ENCODE data around the gene VAT1L.

VAT1L gene

DNA sequence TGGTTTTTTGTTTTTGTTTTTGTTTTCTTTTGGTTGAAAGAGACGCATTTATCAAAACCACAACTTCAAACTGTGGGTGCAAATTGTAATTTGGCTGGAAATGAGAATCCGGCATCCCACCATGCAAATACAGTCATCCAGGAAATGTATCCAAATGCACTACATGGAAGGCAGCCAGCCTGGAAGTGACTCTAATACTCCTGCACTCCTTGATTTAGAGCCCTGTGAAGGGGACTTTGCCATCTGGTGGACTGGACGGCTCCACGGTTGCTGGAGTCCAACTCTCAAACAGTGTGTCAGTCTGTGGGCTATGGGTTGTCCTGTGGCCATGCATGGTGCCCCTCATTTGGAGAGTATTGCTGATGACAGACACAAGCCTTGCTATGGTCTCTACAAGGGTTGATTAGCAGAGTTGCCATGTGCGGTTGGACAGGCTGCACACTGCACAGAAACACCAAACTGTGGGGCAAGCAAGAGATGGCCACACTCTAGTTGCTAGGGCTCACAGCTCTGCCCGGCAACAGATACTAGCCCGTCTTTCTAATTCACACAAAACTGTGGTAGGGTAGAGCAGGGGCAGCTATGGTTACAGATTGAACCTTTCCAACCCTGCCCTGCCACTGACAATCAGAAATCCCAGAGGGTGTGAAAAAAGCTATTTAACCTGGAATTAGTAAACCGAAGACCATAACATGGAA is 62.4 kb downstream of the VAT1L start:
- H3K4me3 ChIP-seq (ENCODE audit: extremely low read depth, insufficient read depth, low read length, poor library complexity, severe bottlenecking): no peak overlapping the region
- no peak overlapping the region for H3K27ac ChIP-seq (ENCODE audit: low read depth, low read length, severe bottlenecking)
- H3K4me1 ChIP-seq (ENCODE audit: control insufficient read depth, insufficient read depth, low read length, poor library complexity, severe bottlenecking): peaks cover 3% of the 10 kb centered on the region
- H3K9me3 ChIP-seq (ENCODE audit: control insufficient read depth, low read length): no peaks in the 10 kb centered on the region
- 87 to 94% methylated on average over 4 to 8 of the region's 8 CpGs for WGBS, 2 experiments (ENCODE audit: insufficient coverage in 2 of 2)
- peaks cover 4% of the 10 kb centered on the region for H3K36me3 ChIP-seq (ENCODE audit: control insufficient read depth, insufficient read depth, low read length)

DNA sequence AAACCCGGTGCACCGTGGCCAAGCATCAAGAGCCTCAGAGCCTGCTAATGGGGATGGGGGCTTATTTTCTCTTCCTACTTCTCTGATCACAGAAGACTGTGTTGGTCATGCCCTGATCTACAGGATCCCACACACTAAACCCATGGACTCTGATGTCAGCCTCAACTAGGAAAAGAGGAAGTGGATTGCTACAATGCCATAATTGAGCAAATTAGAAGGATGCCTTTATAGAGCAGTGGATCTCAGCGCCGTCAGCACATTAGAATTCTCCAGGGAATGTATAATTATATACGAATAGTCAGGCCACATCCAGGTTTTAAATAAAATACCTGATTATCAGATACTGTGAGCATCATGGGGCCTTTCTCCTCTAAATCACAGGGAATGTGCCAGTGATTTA is 64.8 kb downstream of the VAT1L start:
- Histone ChIP-seq H3K4me3 (ENCODE audit: extremely low read depth, insufficient read depth, low read length, poor library complexity, severe bottlenecking) (no peak overlapping the region), H3K36me3 (ENCODE audit: control insufficient read depth, insufficient read depth, low read length) (no peaks in the 10 kb centered on the region), H3K4me1 (ENCODE audit: control insufficient read depth, insufficient read depth, low read length, poor library complexity, severe bottlenecking) (no peaks in the 10 kb centered on the region), H3K27ac (ENCODE audit: low read depth, low read length, severe bottlenecking) (no peak overlapping the region), H3K9me3 (ENCODE audit: control insufficient read depth, low read length) (no peaks in the 10 kb centered on the region)
- 100% methylated on average over 4 of the region's 5 CpGs; no CpG with 5 or more reads in 1 of the 2 experiments for WGBS, 2 experiments (ENCODE audit: insufficient coverage in 2 of 2)

DNA sequence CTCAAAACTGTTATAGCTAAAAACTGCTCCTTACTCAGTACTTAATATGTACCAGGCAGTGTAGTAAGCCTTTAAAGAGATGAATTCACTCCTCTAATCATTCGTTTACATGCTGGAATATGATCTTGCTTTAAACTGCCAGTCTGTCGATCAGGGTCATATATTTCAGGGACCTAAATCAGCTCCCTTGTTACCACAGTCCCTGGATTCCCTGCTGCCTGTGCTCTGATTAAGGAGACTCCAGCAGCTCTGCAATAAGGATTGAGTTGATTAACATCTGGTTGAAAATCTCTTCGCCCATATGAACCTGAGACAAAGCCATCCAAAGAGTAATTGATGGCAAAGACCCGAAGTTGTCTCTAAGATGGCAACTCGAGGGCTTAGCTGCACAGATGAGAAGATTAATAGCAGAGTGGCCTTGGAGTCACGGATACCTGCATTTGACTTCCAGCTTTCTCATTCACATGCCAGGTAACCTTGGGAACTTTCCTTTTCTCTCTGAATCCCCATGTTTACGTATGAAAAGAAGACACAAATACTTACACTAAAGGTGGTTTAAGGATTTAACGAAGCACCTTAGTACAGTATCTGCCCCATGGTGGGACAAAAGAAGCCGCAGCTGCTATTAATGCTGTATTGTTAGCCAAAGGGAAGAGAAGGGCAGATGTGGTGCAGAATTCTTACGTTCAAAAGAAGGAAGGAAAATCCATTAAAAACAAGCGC is 68.2 kb downstream of the VAT1L start:
- H3K9me3 ChIP-seq (ENCODE audit: control insufficient read depth, low read length): no peaks in the 10 kb centered on the region
- H3K36me3 ChIP-seq (ENCODE audit: control insufficient read depth, insufficient read depth, low read length): no peaks in the 10 kb centered on the region
- no peaks in the 10 kb centered on the region for H3K4me1 ChIP-seq (ENCODE audit: control insufficient read depth, insufficient read depth, low read length, poor library complexity, severe bottlenecking)
- 72 to 73% methylated on average over 9 to 10 of the region's 11 CpGs for WGBS, 2 experiments (ENCODE audit: insufficient coverage in 2 of 2)
- H3K27ac ChIP-seq (ENCODE audit: low read depth, low read length, severe bottlenecking): no peak overlapping the region
- no peak overlapping the region for H3K4me3 ChIP-seq (ENCODE audit: extremely low read depth, insufficient read depth, low read length, poor library complexity, severe bottlenecking)

DNA sequence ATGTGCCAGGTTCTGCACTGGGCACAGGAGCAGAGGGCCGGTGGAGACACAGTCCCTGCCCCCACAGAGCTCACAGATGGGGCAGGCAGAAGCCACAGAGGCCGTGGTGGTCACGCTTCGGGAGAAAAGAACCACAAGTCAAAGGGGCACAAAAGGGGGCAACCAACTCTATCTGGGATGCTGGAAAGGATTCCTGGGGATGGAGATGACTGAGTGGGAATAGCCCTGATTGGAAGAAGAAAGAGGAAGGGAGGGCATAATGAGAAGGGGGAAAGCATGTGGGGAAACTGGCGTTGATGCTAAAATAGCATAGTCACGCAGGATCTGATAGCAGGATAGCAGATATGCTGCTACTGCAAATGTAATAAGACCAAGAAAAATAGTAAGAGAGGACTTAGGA is 69.7 kb downstream of the VAT1L start:
- no peak overlapping the region for H3K27ac ChIP-seq (ENCODE audit: low read depth, low read length, severe bottlenecking)
- 78 to 91% methylated on average over 6 of the region's 6 CpGs for WGBS, 2 experiments (ENCODE audit: insufficient coverage in 2 of 2)
- H3K36me3 ChIP-seq (ENCODE audit: control insufficient read depth, insufficient read depth, low read length): no peaks in the 10 kb centered on the region
- no peaks in the 10 kb centered on the region for H3K9me3 ChIP-seq (ENCODE audit: control insufficient read depth, low read length)
- no peak overlapping the region for H3K4me3 ChIP-seq (ENCODE audit: extremely low read depth, insufficient read depth, low read length, poor library complexity, severe bottlenecking)
- H3K4me1 ChIP-seq (ENCODE audit: control insufficient read depth, insufficient read depth, low read length, poor library complexity, severe bottlenecking): no peaks in the 10 kb centered on the region

DNA sequence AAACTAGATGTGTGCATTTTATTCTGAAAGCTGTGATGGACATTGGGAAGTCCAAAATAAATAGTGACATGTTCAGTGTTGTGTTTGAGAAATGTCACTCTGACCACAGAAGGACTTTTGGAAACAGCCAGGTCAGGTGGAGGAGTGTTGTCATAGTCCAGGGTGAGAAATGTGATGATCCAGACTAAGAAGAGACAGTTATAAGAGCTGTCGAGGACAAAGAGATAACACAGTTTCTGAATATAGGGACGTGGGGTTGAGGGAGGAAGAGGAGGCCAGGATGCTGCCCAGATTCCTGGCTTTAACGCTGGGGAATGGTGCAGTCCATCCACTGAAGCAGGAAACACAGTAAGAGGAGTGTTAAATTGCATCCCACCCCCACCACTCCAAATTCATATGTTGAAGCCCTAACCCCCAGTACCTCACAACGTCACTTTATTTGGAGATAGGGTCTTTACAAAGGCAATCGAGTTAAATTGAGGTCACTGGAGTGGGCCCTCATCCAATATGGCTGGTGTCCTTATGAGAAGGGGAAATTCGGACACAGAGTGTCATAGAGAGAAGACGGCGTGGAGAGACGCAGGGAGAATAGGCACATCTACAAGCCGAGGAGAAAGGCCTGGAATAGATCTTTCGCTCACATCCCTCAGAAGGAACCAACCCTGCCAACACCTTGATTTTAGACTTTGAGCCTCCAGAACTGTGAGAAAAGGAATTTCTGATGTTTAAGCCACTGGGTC is 71.3 kb downstream of the VAT1L start:
- Histone ChIP-seq H3K4me3 (ENCODE audit: extremely low read depth, insufficient read depth, low read length, poor library complexity, severe bottlenecking) (no peak overlapping the region), H3K27ac (ENCODE audit: low read depth, low read length, severe bottlenecking) (no peak overlapping the region), H3K9me3 (ENCODE audit: control insufficient read depth, low read length) (no peaks in the 10 kb centered on the region), H3K4me1 (ENCODE audit: control insufficient read depth, insufficient read depth, low read length, poor library complexity, severe bottlenecking) (no peaks in the 10 kb centered on the region), H3K36me3 (ENCODE audit: control insufficient read depth, insufficient read depth, low read length) (no peaks in the 10 kb centered on the region)
- 93 to 96% methylated on average over 6 to 7 of the region's 11 CpGs for WGBS, 2 experiments (ENCODE audit: insufficient coverage in 2 of 2)

DNA sequence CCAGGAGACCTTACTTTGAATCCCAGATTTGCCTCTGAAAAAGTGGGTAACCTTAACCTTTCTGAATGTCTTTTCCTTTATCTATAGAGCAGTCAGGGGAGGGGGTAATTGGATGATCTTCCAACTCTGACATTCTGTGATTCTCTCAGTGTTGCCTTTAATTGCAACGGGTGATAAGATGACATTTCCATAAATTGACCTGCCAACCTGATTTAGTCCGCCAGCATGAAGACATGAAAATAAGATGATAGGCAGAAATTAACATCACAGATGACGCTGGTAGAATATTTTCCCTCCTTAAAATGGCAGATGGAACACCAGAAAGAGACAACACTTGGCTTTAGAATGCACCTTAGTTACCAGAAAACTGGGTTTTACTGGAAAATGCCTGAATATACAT is 72.6 kb downstream of the VAT1L start:
- Histone ChIP-seq H3K4me3 (ENCODE audit: extremely low read depth, insufficient read depth, low read length, poor library complexity, severe bottlenecking) (no peak overlapping the region), H3K36me3 (ENCODE audit: control insufficient read depth, insufficient read depth, low read length) (no peaks in the 10 kb centered on the region), H3K27ac (ENCODE audit: low read depth, low read length, severe bottlenecking) (no peak overlapping the region), H3K9me3 (ENCODE audit: control insufficient read depth, low read length) (no peaks in the 10 kb centered on the region), H3K4me1 (ENCODE audit: control insufficient read depth, insufficient read depth, low read length, poor library complexity, severe bottlenecking) (no peaks in the 10 kb centered on the region)
- WGBS, 2 experiments (ENCODE audit: insufficient coverage in 2 of 2): 92 to 93% methylated on average over 2 to 3 of the region's 3 CpGs

DNA sequence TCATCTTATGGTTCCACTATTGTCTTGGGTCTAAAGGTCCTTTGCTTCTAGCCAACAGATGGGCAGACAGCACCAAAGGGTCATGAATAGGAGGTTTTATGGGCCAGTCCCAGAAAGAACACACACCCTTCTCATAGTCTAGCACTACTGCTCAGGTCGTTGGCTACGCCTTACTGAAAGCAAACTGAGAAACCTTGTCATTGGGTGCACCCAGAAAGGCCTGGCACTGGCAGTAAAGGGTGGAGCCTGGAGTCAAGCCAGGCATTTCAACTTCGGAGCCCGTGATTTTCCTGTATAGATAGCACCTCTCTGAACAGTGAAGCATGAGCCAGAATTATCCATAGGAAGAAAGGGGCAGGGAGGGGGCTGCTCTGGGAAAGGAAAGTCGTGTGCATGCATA is 74.9 kb downstream of the VAT1L start:
- Histone ChIP-seq H3K9me3 (ENCODE audit: control insufficient read depth, low read length) (no peaks in the 10 kb centered on the region), H3K4me3 (ENCODE audit: extremely low read depth, insufficient read depth, low read length, poor library complexity, severe bottlenecking) (no peak overlapping the region), H3K4me1 (ENCODE audit: control insufficient read depth, insufficient read depth, low read length, poor library complexity, severe bottlenecking) (no peaks in the 10 kb centered on the region), H3K36me3 (ENCODE audit: control insufficient read depth, insufficient read depth, low read length) (no peaks in the 10 kb centered on the region), H3K27ac (ENCODE audit: low read depth, low read length, severe bottlenecking) (no peak overlapping the region)
- WGBS, 2 experiments (ENCODE audit: insufficient coverage in 2 of 2): 83 to 93% methylated on average over 5 of the region's 5 CpGs

DNA sequence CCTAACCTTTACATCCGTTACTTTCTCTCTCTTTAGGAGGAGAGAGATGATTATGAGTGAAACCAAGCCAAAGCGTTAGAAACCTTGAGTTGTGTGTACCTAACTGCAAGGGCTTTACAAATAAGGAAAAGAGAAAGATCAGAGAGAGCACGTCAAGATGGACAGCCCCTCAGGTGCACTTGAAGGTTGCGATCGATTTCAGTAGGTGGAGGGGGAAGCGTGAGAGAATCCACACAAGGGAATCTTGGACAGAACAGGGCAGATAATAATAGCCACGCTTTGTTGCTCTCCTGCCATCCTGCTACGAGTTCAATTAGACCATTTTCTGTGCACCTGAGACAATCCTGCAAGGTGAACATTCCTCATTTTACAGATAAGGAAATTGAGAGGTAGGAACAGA is 78.4 kb downstream of the VAT1L start:
- H3K4me1 ChIP-seq (ENCODE audit: control insufficient read depth, insufficient read depth, low read length, poor library complexity, severe bottlenecking): peaks cover 4% of the 10 kb centered on the region
- H3K36me3 ChIP-seq (ENCODE audit: control insufficient read depth, insufficient read depth, low read length): no peaks in the 10 kb centered on the region
- H3K9me3 ChIP-seq (ENCODE audit: control insufficient read depth, low read length): no peaks in the 10 kb centered on the region
- WGBS, 2 experiments (ENCODE audit: insufficient coverage in 2 of 2): 94 to 95% methylated on average over 6 of the region's 8 CpGs
- H3K4me3 ChIP-seq (ENCODE audit: extremely low read depth, insufficient read depth, low read length, poor library complexity, severe bottlenecking): no peak overlapping the region
- H3K27ac ChIP-seq (ENCODE audit: low read depth, low read length, severe bottlenecking): no peak overlapping the region

DNA sequence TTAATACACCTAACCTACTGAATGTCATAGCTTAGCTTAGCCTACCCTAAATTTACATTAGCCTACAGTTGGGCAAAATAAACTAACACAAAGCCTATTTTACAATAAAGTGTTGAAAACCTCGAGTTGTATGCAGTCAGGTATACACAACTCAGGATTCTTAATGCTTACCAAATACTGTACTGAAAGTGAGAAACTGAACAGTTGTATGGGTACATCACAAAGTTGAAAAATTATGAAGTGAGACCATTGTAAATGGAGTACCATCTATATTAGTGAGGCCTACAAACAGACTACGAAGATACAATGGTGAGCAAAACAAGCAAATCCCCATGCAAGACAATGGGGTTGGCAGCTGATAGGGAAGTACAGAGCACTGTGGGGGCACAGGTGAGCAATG is 79.7 kb downstream of the VAT1L start:
- Histone ChIP-seq H3K9me3 (ENCODE audit: control insufficient read depth, low read length) (no peaks in the 10 kb centered on the region), H3K4me3 (ENCODE audit: extremely low read depth, insufficient read depth, low read length, poor library complexity, severe bottlenecking) (no peak overlapping the region), H3K4me1 (ENCODE audit: control insufficient read depth, insufficient read depth, low read length, poor library complexity, severe bottlenecking) (peaks cover 4% of the 10 kb centered on the region), H3K27ac (ENCODE audit: low read depth, low read length, severe bottlenecking) (no peak overlapping the region), H3K36me3 (ENCODE audit: control insufficient read depth, insufficient read depth, low read length) (no peaks in the 10 kb centered on the region)
- WGBS, 2 experiments (ENCODE audit: insufficient coverage in 2 of 2): no CpG with 5 or more reads among the region's 2 CpGs

DNA sequence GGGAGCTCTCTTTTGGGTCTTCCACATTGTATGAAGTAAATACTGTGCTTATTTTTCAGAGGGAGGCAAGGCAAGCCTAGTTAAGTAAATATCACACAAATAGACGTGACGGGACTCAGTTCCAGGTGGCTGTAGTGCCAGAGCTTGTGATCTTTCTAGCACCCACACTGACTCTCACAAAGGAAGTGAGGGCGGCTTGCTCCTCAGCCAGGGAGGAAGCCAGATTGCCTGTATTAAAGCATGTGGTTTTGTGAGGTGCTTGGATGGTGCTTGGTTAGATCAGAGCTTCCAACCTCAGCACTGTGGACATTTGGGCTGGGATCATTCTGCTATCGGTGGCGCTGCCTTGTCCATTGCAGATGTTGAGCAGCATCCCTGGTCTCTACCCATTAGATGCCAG is 80.1 kb downstream of the VAT1L start:
- 91 to 92% methylated on average over 2 to 4 of the region's 5 CpGs for WGBS, 2 experiments (ENCODE audit: insufficient coverage in 2 of 2)
- no peak overlapping the region for H3K4me3 ChIP-seq (ENCODE audit: extremely low read depth, insufficient read depth, low read length, poor library complexity, severe bottlenecking)
- H3K36me3 ChIP-seq (ENCODE audit: control insufficient read depth, insufficient read depth, low read length): no peaks in the 10 kb centered on the region
- no peak overlapping the region for H3K27ac ChIP-seq (ENCODE audit: low read depth, low read length, severe bottlenecking)
- peaks cover 4% of the 10 kb centered on the region for H3K4me1 ChIP-seq (ENCODE audit: control insufficient read depth, insufficient read depth, low read length, poor library complexity, severe bottlenecking)
- no peaks in the 10 kb centered on the region for H3K9me3 ChIP-seq (ENCODE audit: control insufficient read depth, low read length)

Data from mesodermal cell (in vitro differentiated cells).